ENCODE results near the gene EVL.

Gene EVL

DNA sequence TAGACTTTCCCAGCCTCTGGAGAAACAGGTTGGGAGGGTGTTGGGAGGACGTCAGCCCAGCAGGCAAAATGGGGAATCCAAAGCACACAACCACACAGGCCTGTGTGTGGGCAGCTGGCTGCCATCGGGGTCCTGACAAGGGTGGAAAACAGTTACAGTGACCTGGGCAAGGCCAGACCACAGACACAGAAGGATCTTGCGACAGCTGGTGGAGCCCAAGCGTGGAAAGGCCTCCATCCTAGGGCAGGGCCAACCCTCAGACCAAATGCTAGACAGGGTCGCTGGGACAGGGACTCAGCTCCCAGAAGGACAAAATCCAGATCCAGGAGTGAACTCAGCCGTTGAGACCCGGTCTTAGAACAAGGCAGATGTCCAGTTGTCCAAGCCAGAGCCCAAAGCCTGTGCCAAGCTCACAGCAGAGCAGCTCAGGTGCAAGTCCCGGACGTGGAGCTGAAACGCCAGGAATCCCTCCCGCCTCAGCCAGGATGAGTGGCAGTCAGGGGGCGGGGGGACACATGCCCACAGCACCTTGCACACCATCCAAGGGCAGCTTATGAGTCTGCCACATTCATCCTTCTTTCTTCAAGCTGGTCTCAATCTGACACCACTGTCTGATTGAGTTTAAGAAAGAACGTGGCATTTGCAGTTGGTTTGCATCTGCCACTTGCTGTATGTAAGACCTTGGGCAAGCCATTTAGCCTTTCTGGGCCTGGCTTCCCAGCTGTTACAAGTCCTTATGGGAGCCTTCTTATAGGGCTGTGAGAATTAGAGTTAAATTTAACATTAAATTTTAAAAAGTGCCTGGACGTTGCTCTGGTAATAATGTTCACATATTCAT is 56.6 kb downstream of the EVL start:
- H3K4me3 ChIP-seq (ENCODE audit: extremely low read depth, insufficient read depth, low read length, poor library complexity, severe bottlenecking) = no peak overlapping the region
- no peak overlapping the region for H3K27ac ChIP-seq (ENCODE audit: low read depth, low read length, severe bottlenecking)
- H3K9me3 ChIP-seq (ENCODE audit: control insufficient read depth, low read length) = no peaks in the 10 kb centered on the region
- H3K4me1 ChIP-seq (ENCODE audit: control insufficient read depth, insufficient read depth, low read length, poor library complexity, severe bottlenecking) = no peaks in the 10 kb centered on the region
- peaks cover 14% of the 10 kb centered on the region for H3K36me3 ChIP-seq (ENCODE audit: control insufficient read depth, insufficient read depth, low read length)
- 92 to 96% methylated on average over 11 to 12 of the region's 14 CpGs for WGBS, 2 experiments (ENCODE audit: insufficient coverage in 2 of 2)

DNA sequence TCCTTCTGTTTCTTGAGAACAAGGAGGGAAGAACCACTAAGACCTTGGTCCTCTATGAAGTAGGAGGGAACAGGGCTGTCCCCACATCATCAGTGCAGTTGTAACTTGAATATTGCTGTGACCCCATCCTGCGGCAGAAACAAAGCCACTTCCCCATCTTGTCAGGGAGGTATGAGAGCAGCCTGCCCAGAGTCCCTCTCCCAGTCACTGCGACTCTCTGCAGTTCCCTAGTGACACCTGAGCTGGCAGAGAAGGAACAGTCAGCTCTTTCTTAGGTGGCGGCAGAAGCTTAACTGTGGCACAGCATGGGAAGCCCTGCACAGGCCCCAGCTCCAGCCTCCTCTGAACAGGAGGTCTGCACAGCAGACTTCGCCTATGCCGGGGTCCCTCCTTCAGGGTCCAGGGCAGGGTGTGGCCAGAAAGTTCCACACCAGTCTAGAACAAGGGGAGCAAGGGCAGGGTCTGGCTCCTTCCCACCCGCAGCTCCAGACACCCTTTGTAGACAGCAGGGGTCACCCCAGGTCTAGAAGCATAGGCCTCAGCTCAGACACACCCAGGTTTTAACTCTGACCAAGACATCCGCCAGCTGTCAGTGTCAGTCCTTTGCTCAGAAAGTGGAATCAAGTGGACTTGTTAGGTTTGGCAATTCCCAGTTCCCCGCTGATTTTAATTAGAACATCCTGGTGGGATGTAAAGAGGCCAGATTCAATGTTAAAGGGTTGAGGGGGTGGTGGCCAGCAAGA is 57.4 kb downstream of the EVL start:
- Histone ChIP-seq H3K4me3 (ENCODE audit: extremely low read depth, insufficient read depth, low read length, poor library complexity, severe bottlenecking) (no peak overlapping the region), H3K9me3 (ENCODE audit: control insufficient read depth, low read length) (no peaks in the 10 kb centered on the region), H3K27ac (ENCODE audit: low read depth, low read length, severe bottlenecking) (no peak overlapping the region), H3K36me3 (ENCODE audit: control insufficient read depth, insufficient read depth, low read length) (peaks cover 22% of the 10 kb centered on the region), H3K4me1 (ENCODE audit: control insufficient read depth, insufficient read depth, low read length, poor library complexity, severe bottlenecking) (no peaks in the 10 kb centered on the region)
- 93 to 97% methylated on average over 8 of the region's 8 CpGs for WGBS, 2 experiments (ENCODE audit: insufficient coverage in 2 of 2)

DNA sequence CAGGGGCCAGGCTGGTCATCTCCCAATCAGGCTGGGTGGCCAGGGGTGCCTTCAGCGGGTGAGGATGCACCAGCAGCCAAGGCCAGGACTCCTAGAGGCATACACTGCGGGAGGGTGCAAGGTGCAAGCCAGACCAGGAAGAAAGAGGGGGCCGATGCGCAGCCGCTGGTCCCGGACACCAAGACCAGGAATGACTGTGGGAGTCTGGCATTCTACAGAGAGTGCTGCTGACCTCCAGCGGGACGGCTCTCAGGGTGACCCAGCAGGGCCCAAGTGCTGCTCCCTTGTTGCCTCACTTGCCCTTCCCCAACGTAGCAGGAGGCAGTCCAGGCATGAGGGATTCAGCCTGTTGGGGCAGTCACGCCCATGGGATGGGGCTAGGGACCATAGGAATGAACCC is 58.4 kb downstream of the EVL start:
- 92 to 94% methylated on average over 9 of the region's 10 CpGs for WGBS, 2 experiments (ENCODE audit: insufficient coverage in 2 of 2)
- Histone ChIP-seq H3K4me1 (ENCODE audit: control insufficient read depth, insufficient read depth, low read length, poor library complexity, severe bottlenecking) (no peaks in the 10 kb centered on the region), H3K27ac (ENCODE audit: low read depth, low read length, severe bottlenecking) (no peak overlapping the region), H3K4me3 (ENCODE audit: extremely low read depth, insufficient read depth, low read length, poor library complexity, severe bottlenecking) (no peak overlapping the region), H3K9me3 (ENCODE audit: control insufficient read depth, low read length) (no peaks in the 10 kb centered on the region), H3K36me3 (ENCODE audit: control insufficient read depth, insufficient read depth, low read length) (peaks cover 23% of the 10 kb centered on the region)

DNA sequence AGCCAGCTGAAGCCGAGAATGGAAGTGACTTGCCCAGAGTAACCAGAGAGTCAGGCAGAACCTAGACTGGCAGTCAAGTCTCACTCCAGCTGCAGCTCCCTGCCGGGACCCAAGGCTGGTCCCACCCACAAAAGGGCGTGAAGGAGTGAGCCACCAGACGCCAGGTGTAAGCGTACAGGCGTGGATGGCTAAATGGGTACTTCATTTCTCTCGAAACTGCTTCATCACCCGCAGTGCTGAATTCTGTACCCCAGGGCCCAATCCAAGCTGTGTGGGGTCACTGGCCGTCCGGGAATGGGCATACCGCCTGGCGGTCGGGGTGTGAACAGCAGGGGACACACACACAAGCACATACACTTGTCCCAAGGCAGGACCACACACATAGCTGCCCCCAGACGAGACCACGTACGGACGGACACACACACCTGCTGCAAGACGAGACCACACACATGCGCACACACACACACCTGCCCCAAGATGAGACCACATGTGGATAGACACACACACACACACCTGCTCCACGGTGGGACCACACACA is 59.4 kb downstream of the EVL start:
- peaks cover 32% of the 10 kb centered on the region for H3K36me3 ChIP-seq (ENCODE audit: control insufficient read depth, insufficient read depth, low read length)
- 92 to 96% methylated on average over 15 to 19 of the region's 20 CpGs for WGBS, 2 experiments (ENCODE audit: insufficient coverage in 2 of 2)

DNA sequence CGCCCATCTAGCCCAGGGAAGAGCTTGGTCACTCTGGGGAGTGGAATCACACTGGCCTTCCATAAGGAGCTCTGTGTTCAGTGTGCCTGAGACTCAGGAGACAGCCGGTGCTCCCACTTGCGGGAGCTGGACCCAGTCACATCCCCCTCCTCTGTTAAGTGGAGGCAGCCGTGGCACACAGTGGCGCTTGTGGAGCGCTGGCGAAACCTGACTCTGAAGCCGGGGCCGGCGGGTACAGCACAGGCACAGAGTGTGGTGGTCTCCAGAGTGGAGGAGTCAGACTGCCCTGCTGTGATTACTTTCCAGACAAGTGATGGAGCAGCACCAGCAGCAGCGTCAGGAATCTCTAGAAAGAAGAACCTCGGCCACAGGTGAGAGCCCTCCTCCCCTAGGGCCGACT is 61.2 kb downstream of the EVL start:
- H3K36me3 ChIP-seq (ENCODE audit: control insufficient read depth, insufficient read depth, low read length) = peaks cover 38% of the 10 kb centered on the region
- H3K4me1 ChIP-seq (ENCODE audit: control insufficient read depth, insufficient read depth, low read length, poor library complexity, severe bottlenecking) = no peaks in the 10 kb centered on the region
- H3K27ac ChIP-seq (ENCODE audit: low read depth, low read length, severe bottlenecking) = no peak overlapping the region
- 84 to 92% methylated on average over 10 to 11 of the region's 13 CpGs for WGBS, 2 experiments (ENCODE audit: insufficient coverage in 2 of 2)
- no peaks in the 10 kb centered on the region for H3K9me3 ChIP-seq (ENCODE audit: control insufficient read depth, low read length)
- no peak overlapping the region for H3K4me3 ChIP-seq (ENCODE audit: extremely low read depth, insufficient read depth, low read length, poor library complexity, severe bottlenecking)

More for the DNA sequence above, 59.4 kb downstream of the EVL start:
- Histone ChIP-seq H3K4me3 (ENCODE audit: extremely low read depth, insufficient read depth, low read length, poor library complexity, severe bottlenecking) (no peak overlapping the region), H3K9me3 (ENCODE audit: control insufficient read depth, low read length) (no peaks in the 10 kb centered on the region), H3K27ac (ENCODE audit: low read depth, low read length, severe bottlenecking) (no peak overlapping the region), H3K4me1 (ENCODE audit: control insufficient read depth, insufficient read depth, low read length, poor library complexity, severe bottlenecking) (no peaks in the 10 kb centered on the region)

DNA sequence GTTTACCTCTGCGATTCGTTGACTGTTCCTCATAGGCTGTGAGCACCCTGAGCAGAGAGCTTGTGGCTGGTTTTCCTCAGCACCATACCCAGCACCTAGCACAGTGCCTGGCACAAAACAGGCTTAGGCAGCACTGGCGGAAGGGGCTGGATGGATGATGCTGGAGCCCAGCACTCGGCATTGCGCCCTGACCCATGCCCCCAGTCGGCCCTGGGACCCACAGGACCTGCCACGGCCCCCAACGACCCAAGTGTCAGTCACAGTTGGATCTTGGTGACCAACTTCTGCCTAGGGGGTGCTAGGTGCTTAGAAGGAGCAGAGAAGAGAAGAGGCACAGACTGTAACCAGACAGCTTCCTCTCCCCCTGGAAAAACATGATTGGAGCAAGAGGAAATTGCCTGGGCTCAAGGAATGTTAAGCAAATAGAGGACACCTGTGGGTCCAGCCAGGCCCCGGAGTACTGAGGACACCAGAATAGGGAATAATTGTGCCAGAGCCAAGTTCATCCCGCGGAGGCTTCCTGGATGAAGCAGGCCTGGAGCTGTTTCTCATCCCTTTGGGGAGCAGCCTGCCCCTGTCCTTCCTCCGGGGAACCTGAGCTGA is 62.7 kb downstream of the EVL start:
- no peaks in the 10 kb centered on the region for H3K9me3 ChIP-seq (ENCODE audit: control insufficient read depth, low read length)
- WGBS, 2 experiments (ENCODE audit: insufficient coverage in 2 of 2) = 88 to 92% methylated on average over 7 to 10 of the region's 12 CpGs
- H3K27ac ChIP-seq (ENCODE audit: low read depth, low read length, severe bottlenecking) = no peak overlapping the region
- peaks cover 52% of the 10 kb centered on the region for H3K36me3 ChIP-seq (ENCODE audit: control insufficient read depth, insufficient read depth, low read length)
- no peaks in the 10 kb centered on the region for H3K4me1 ChIP-seq (ENCODE audit: control insufficient read depth, insufficient read depth, low read length, poor library complexity, severe bottlenecking)
- no peak overlapping the region for H3K4me3 ChIP-seq (ENCODE audit: extremely low read depth, insufficient read depth, low read length, poor library complexity, severe bottlenecking)

- Histone ChIP-seq H3K36me3 (ENCODE audit: control insufficient read depth, insufficient read depth, low read length) (peaks cover 52% of the 10 kb centered on the region), H3K4me1 (ENCODE audit: control insufficient read depth, insufficient read depth, low read length, poor library complexity, severe bottlenecking) (no peaks in the 10 kb centered on the region), H3K9me3 (ENCODE audit: control insufficient read depth, low read length) (no peaks in the 10 kb centered on the region), H3K4me3 (ENCODE audit: extremely low read depth, insufficient read depth, low read length, poor library complexity, severe bottlenecking) (no peak overlapping the region), H3K27ac (ENCODE audit: low read depth, low read length, severe bottlenecking) (no peak overlapping the region)
- 94 to 97% methylated on average over 11 to 12 of the region's 12 CpGs for WGBS, 2 experiments (ENCODE audit: insufficient coverage in 2 of 2)
Observed at GRCh38 chr14:100128688-100129087, 63.5 kb downstream of the EVL start.

DNA sequence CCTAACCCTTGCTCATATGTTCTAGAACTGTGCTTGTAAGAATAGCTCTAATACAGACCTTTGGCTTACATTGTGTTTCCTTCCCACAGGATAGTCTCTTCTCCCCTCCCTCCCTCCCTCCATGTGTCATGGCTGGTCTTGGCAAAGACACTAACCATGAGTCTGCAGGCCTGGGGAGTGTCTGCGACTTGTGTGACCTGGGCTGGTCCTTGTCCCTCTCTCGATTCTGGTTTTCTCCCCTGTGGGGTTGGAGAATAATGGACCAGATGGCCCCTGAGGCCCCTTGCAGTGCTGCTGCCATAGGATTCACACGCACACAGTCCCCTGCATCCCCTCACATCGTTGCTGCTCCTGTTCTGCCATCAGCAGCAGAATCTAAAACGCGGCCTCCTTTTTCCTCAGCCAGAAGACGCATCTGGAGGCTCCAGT is 64.0 kb downstream of the EVL start:
- Histone ChIP-seq H3K4me1 (ENCODE audit: control insufficient read depth, insufficient read depth, low read length, poor library complexity, severe bottlenecking) (no peaks in the 10 kb centered on the region), H3K4me3 (ENCODE audit: extremely low read depth, insufficient read depth, low read length, poor library complexity, severe bottlenecking) (no peak overlapping the region), H3K27ac (ENCODE audit: low read depth, low read length, severe bottlenecking) (no peak overlapping the region), H3K36me3 (ENCODE audit: control insufficient read depth, insufficient read depth, low read length) (peaks cover 52% of the 10 kb centered on the region), H3K9me3 (ENCODE audit: control insufficient read depth, low read length) (no peaks in the 10 kb centered on the region)
- WGBS, 2 experiments (ENCODE audit: insufficient coverage in 2 of 2) = 89 to 94% methylated on average over 6 to 7 of the region's 7 CpGs

DNA sequence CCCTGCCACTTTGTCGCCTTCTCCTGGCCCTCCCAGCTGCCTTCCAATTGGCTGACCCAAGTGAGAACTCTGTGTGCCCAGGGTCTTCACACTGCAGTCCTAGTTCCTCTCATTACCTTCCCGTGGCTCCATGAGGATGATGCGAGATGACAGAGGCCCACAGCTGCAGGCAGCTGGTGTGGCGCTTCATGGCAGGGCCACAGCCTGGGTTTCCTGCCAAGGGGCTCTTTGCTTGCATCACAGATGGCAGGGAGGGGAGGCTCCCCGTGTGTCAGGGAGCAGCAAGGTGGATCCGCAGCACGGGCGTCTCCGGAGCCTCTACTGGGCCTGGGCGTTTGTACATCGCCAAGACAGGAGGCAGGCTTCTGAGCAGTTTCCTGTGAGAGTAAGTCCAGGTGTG is 65.3 kb downstream of the EVL start:
- Histone ChIP-seq H3K36me3 (ENCODE audit: control insufficient read depth, insufficient read depth, low read length) (peaks cover 50% of the 10 kb centered on the region), H3K27ac (ENCODE audit: low read depth, low read length, severe bottlenecking) (no peak overlapping the region)
- WGBS, 2 experiments (ENCODE audit: insufficient coverage in 2 of 2) = 95 to 97% methylated on average over 6 to 11 of the region's 11 CpGs

GRCh38 chr14:100131181-100131580 is 66.0 kb downstream of the EVL start:
- WGBS, 2 experiments (ENCODE audit: insufficient coverage in 2 of 2) = 78 to 89% methylated on average over 4 of the region's 6 CpGs
- no peak overlapping the region for H3K27ac ChIP-seq (ENCODE audit: low read depth, low read length, severe bottlenecking)
- no peak overlapping the region for H3K4me3 ChIP-seq (ENCODE audit: extremely low read depth, insufficient read depth, low read length, poor library complexity, severe bottlenecking)
- no peaks in the 10 kb centered on the region for H3K4me1 ChIP-seq (ENCODE audit: control insufficient read depth, insufficient read depth, low read length, poor library complexity, severe bottlenecking)
- H3K36me3 ChIP-seq (ENCODE audit: control insufficient read depth, insufficient read depth, low read length) = peaks cover 50% of the 10 kb centered on the region
- no peaks in the 10 kb centered on the region for H3K9me3 ChIP-seq (ENCODE audit: control insufficient read depth, low read length)

More for the DNA sequence above, 65.3 kb downstream of the EVL start:
- no peaks in the 10 kb centered on the region for H3K4me1 ChIP-seq (ENCODE audit: control insufficient read depth, insufficient read depth, low read length, poor library complexity, severe bottlenecking)
- no peaks in the 10 kb centered on the region for H3K9me3 ChIP-seq (ENCODE audit: control insufficient read depth, low read length)
- no peak overlapping the region for H3K4me3 ChIP-seq (ENCODE audit: extremely low read depth, insufficient read depth, low read length, poor library complexity, severe bottlenecking)

Data from mesodermal cell (in vitro differentiated cells).